ENCODE measurements around the gene TMEM108. TPM values are rescaled to one million over a fixed set of nuclear protein-coding genes. Genes with fewer than 3 reads are reported as not detected.

The TMEM108 gene
- polyA plus RNA-seq, 3 donors = not detected

GRCh38 chr3:133209871-133210550 lies 171.8 kb downstream of the TMEM108 start:
- H3K27me3 ChIP-seq (ENCODE audit: control insufficient read depth in 2 of 2, insufficient read depth in 2 of 2, low read length in 2 of 2) = no peaks in the 10 kb centered on the region
- no peak for DNase-seq
- H3K9ac ChIP-seq (ENCODE audit: insufficient read depth, low read length, poor library complexity, severe bottlenecking) = no peak overlapping the region
- H2AFZ ChIP-seq (ENCODE audit: insufficient read depth, low read depth, low read length, poor library complexity, severe bottlenecking) = no peak overlapping the region
- no peaks in the 10 kb centered on the region for H3K36me3 Mint-ChIP-seq
- no peak overlapping the region for H3K4me3 Mint-ChIP-seq
- peaks cover 24% of the 10 kb centered on the region for H3K4me1 Mint-ChIP-seq
- peak overlapping the region in 2 of 7 donors; percentile 4 to 73 for H3K27ac Mint-ChIP-seq
- no peaks in the 10 kb centered on the region for H3K27me3 Mint-ChIP-seq (ENCODE audit: low read depth in 3 of 3)
- no peak for TF ChIP-seq CTCF (IDR thresholded peaks at IDR 0.05)
- no peaks in the 10 kb centered on the region for H3K36me3 ChIP-seq (replicated peaks in 1 of 2; ENCODE audit: control insufficient read depth in 1 of 2, insufficient read depth in 2 of 2, low read length in 2 of 2)
- no peaks in the 10 kb centered on the region for H4K20me1 ChIP-seq (ENCODE audit: insufficient read depth, low read length)
- intact Hi-C loops (cut with micrococcal nuclease) = no loop called here
- no peaks in the 10 kb centered on the region for H3K9me3 ChIP-seq (replicated peaks in 1 of 2; ENCODE audit: control insufficient read depth in 1 of 2, insufficient read depth in 1 of 2, low read length in 2 of 2)
- H3K4me2 ChIP-seq (replicated peaks; ENCODE audit: extremely low read depth, low read length, poor library complexity, severe bottlenecking) = no peak overlapping the region
- H3K4me1 ChIP-seq (ENCODE audit: control insufficient read depth in 1 of 2, insufficient read depth in 2 of 2, low read length in 2 of 2) = peaks cover 17 to 24% of the 10 kb centered on the region in 2 donors
- peaks cover 0 to 1% (median 0%) of the 10 kb centered on the region in 7 donors for H3K9me3 Mint-ChIP-seq
- no peaks in the 10 kb centered on the region for H3K79me2 ChIP-seq (ENCODE audit: insufficient read depth, low read length)
- peak overlapping the region in 1 of 2 donors; percentile 30 for H3K27ac ChIP-seq (ENCODE audit: low read depth in 1 of 2, low read length in 2 of 2)
- WGBS (ENCODE audit: insufficient coverage) = no CpG with 5 or more reads among the region's 1 CpG
- no peak overlapping the region for H3K4me3 ChIP-seq (replicated peaks in 1 of 3; ENCODE audit: low read depth in 2 of 3, low read length in 3 of 3)

GRCh38 chr3:133210656-133211055 lies 172.5 kb downstream of the TMEM108 start:
- no peaks in the 10 kb centered on the region for H3K9me3 ChIP-seq (replicated peaks in 1 of 2; ENCODE audit: control insufficient read depth in 1 of 2, insufficient read depth in 1 of 2, low read length in 2 of 2)
- DNase-seq = no peak
- H3K4me3 ChIP-seq (replicated peaks in 1 of 3; ENCODE audit: low read depth in 2 of 3, low read length in 3 of 3) = no peak overlapping the region
- intact Hi-C loops (cut with micrococcal nuclease) = no loop called here
- no peaks in the 10 kb centered on the region for H3K27me3 Mint-ChIP-seq (ENCODE audit: low read depth in 3 of 3)
- H3K4me1 Mint-ChIP-seq = peaks cover 24% of the 10 kb centered on the region
- H3K4me1 ChIP-seq (ENCODE audit: control insufficient read depth in 1 of 2, insufficient read depth in 2 of 2, low read length in 2 of 2) = peaks cover 17 to 24% of the 10 kb centered on the region in 2 donors
- no peaks in the 10 kb centered on the region for H3K79me2 ChIP-seq (ENCODE audit: insufficient read depth, low read length)
- H3K4me3 Mint-ChIP-seq = no peak overlapping the region
- no peak overlapping the region for H3K9ac ChIP-seq (ENCODE audit: insufficient read depth, low read length, poor library complexity, severe bottlenecking)
- no peaks in the 10 kb centered on the region for H3K36me3 Mint-ChIP-seq
- H3K27me3 ChIP-seq (ENCODE audit: control insufficient read depth in 2 of 2, insufficient read depth in 2 of 2, low read length in 2 of 2) = no peaks in the 10 kb centered on the region
- no CpG with 5 or more reads among the region's 4 CpGs for WGBS (ENCODE audit: insufficient coverage)
- H3K9me3 Mint-ChIP-seq = no peaks in the 10 kb centered on the region
- TF ChIP-seq CTCF (IDR thresholded peaks at IDR 0.05) = no peak
- H2AFZ ChIP-seq (ENCODE audit: insufficient read depth, low read depth, low read length, poor library complexity, severe bottlenecking) = no peak overlapping the region
- H3K36me3 ChIP-seq (replicated peaks in 1 of 2; ENCODE audit: control insufficient read depth in 1 of 2, insufficient read depth in 2 of 2, low read length in 2 of 2) = no peaks in the 10 kb centered on the region
- no peak overlapping the region for H3K27ac Mint-ChIP-seq
- H3K4me2 ChIP-seq (replicated peaks; ENCODE audit: extremely low read depth, low read length, poor library complexity, severe bottlenecking) = no peak overlapping the region
- no peaks in the 10 kb centered on the region for H4K20me1 ChIP-seq (ENCODE audit: insufficient read depth, low read length)
- no peak overlapping the region for H3K27ac ChIP-seq (ENCODE audit: low read depth in 1 of 2, low read length in 2 of 2)

All from CD14-positive monocyte (primary cell).